ENCODE data around the gene RIMBP2.

RIMBP2 gene

DNA sequence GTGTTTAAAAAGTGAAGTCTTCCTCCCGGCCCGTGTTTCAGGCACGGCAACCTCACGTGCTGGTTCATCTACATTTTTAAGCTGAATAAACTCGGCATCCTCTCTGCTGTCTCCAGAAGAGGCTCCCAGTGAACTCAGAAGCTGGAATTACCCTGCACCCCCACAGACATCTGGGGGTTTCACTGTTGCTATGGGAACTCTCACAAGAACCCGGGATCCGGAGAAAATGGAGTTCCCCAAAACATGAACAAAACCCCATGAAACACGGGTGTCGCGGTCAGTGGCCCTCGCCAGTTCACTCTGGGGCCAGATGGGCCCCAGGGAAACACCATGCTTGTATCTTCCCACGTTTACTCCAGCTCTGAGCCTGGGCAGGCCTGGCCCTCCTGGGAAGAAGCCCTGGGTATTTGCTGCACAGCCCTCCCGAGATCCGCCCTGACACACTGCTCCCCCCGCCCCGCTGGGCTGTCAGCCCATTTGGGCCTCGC lies 234.7 kb downstream of the RIMBP2 start:
- DNase-seq (ENCODE audit: low read depth): no peak

- DNase-seq (ENCODE audit: low read depth): no peak
Measured at GRCh38 chr12:130480887-130481286, 235.2 kb downstream of the RIMBP2 start.

DNA sequence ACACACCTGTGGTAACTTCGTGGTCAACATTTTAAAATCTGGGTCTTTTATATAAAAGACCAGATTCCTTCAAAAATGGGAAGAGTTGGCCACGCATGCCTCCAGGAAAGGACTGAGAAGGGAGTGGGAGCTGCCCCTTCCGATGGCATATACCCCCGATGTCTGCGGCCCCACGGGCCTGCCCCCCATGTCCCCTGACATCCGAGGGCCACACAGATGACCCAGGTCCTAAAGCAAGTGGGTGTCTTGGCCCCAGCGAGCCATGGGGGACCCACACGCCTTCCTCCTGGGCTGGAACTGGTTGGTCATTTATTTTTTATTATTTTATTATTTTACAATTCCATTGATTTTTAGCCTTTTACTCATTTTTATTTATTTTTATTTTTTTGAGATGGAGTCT lies 235.9 kb downstream of the RIMBP2 start:
- DNase-seq (ENCODE audit: low read depth): no peak

GRCh38 chr12:130479401-130480125 lies 236.5 kb downstream of the RIMBP2 start:
- DNase-seq (ENCODE audit: low read depth): no peak

GRCh38 chr12:130478786-130479185 lies 237.3 kb downstream of the RIMBP2 start:
- DNase-seq (ENCODE audit: low read depth): no peak

DNA sequence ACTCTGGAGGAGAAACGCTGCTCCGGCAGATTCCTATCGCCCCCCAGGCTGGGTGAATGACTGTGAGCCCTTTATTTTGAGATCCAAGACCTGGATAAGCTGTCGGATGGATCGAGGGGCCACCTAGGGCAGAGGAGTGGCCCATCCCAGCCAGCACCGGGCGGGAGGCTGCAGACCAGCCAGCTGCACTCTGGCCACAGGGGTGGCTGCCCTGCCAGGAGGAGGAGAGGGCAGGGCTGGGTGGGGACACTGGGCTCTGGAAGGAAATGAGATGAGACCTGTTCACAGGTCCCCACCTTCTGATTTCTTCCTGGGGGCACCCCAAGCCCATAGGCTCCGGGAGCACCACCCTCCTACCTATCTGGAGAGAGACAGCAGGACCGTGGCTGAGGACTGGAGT lies 238.4 kb downstream of the RIMBP2 start:
- no peak for DNase-seq (ENCODE audit: low read depth)

DNA sequence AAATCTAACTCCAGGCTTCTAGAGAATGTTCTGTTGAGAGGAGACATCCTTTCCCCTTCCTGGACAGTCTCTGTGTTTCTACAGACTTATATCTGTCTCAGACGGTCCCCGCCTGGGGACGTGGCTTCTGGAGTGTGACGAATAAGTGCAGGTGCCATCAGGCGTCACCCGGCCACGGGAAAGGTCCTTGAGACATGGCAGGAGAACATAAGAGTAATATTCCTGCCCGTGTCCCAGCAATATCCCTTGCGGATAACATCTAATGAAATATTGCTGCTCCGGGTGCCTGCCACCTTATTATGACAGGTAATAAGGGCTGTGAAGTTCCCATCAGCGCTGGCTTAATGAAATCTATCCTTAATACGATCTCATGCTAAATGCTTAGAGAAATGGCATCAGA lies 238.8 kb downstream of the RIMBP2 start:
- DNase-seq (ENCODE audit: low read depth): no peak

DNA sequence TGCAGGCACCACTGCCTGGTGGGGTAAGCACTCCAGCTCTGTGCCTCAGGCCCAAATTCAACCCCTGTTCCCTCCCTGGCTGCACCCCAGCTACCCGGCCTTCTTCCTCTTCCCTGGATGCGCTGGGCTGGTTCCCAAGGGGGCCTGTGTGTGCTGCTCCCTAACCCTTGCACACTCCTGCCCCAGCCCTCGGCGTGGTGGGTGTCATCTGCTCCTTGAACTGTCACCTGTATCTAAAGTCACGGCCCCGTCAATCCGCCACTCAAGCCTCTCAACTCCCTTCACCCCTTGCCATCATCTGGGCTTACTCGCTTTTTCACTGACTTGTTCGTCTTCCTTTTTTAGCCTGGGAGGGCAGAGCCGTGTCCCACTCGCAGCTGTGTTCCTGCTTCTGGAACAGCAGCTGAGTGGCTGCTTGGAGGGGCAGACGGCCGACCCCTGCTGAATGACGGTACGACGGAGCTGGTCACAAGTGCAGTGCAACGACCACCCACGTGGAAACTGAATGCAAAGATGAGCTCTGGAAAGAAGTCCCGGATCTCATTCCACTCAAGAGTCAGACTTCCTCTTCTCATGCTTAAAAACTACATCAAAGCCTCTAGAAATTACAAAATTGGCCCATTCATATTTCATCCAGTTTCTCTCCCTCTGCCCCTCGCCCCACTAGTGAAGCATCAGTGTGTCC lies 239.5 kb downstream of the RIMBP2 start:
- DNase-seq (ENCODE audit: low read depth): no peak

GRCh38 chr12:130474599-130475269 lies 241.4 kb downstream of the RIMBP2 start:
- no peak for DNase-seq (ENCODE audit: low read depth)

DNA sequence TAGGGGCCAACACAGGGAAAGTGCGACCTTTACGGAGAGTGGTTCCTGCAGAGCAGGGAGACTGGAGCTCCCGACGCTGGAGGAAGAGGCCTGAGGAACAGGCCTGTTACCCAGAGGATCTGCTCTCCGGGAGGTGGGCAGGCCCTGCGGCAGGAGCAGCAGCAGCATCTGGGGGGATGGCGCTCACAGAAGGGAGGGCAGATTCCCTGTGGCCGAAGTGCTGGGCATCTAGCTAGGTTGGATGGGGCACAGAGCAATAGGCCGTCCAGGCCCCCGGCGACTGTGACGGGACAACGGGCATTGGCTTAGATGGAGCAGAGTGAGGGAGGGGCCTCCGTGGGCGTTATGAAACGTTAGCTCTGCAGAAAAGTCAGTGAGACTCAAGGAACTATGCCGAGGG lies 242.8 kb downstream of the RIMBP2 start:
- DNase-seq (ENCODE audit: low read depth): no peak

GRCh38 chr12:130470969-130471368 lies 245.1 kb downstream of the RIMBP2 start:
- no peak for DNase-seq (ENCODE audit: low read depth)

DNA sequence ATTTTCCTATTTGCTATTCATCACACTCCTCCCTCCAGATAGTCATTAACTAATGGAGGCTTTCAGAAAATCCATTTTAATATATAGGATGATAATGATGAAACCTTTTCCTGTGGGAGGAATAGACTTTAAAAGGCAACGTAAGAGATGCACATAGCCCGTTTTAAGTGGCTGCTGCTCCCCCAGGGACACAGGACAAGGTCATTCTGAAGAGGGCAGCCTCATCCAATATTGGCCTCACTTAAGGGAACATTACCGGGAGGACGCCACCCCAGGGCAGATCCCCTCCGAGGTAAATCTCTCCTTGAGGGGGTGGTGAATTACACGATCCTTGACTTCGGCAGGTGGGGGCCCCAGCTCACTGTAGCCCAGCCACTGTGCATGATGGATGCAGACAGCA lies 246.5 kb downstream of the RIMBP2 start:
- DNase-seq (ENCODE audit: low read depth): no peak

- DNase-seq (ENCODE audit: low read depth): no peak
Measured at GRCh38 chr12:130468700-130469245, 247.3 kb downstream of the RIMBP2 start.

- no peak for DNase-seq (ENCODE audit: low read depth)
Measured at GRCh38 chr12:130468186-130468585, 247.9 kb downstream of the RIMBP2 start.

- no peak for DNase-seq (ENCODE audit: low read depth)
Measured at GRCh38 chr12:130465626-130466025, 250.5 kb downstream of the RIMBP2 start.

GRCh38 chr12:130465046-130465445 lies 251.1 kb downstream of the RIMBP2 start:
- DNase-seq (ENCODE audit: low read depth): no peak

GRCh38 chr12:130463818-130464670 lies 252.1 kb downstream of the RIMBP2 start:
- DNase-seq (ENCODE audit: low read depth): no peak

GRCh38 chr12:130463275-130463658 lies 252.8 kb downstream of the RIMBP2 start:
- no peak for DNase-seq (ENCODE audit: low read depth)

GRCh38 chr12:130462558-130463274 lies 253.4 kb downstream of the RIMBP2 start:
- DNase-seq (ENCODE audit: low read depth): no peak

GRCh38 chr12:130461839-130462557 lies 254.1 kb downstream of the RIMBP2 start:
- no peak for DNase-seq (ENCODE audit: low read depth)

GRCh38 chr12:130461447-130461815 lies 254.7 kb downstream of the RIMBP2 start:
- DNase-seq (ENCODE audit: low read depth): no peak

All from stimulated activated CD8-positive, alpha-beta memory T cell treated with anti-CD3 and anti-CD28 coated beads, Interleukin-15, amount 100 ng/mL, for 24 hours (primary cell).